Activated T-cell treated with anti-CD3 and anti-CD28 coated beads, Interleukin-2, amount 50 U/mL, for 1 hour (primary cell): Measurements from ENCODE around the gene FASTKD2.

ENCODE experiments used
- DNase-seq: peaks from one replicate; pipeline ENCODE4 v3.0.0-alpha.2; 2020

The FASTKD2 gene

DNA sequence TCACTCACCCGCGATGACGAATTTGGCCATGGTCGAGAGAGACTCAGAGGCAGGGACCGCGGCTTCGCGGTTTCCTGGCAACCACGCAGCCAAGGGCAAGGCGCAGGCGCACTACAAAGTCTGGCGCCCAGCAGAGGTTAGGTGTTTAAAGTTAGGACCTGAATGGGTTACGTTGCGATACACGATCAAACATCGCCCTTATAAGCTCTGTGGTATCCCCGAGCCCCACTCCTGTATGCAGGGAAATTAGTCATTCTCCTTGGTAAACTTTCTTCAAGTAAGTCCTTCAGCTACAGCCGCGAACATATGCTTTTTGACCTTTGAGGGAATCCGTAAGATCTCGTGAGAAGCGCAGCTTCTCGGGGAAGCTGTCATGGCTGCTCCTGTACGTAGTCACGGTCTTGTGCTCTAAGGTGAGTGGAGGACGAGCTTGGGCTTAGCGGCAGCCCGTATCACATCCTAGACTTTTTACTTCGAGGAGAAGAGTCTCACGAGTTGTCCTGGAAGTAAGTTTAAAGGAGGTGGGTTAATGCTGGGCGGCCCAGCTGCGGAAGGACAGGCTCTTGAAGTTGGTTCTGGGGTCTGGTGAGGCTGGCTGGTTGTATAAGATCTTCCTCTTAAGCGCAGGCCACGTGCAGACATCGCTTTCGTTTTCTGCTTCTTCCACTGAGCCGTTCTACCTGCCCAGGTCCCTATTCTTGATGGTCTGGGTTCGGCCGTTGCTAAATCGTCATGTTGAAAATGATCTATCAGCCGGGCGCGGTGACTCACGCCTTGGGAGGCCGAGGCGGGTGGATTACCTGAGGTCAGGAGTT, at the start of gene FASTKD2, which contains the start of gene MDH1B:
TSS of gene FASTKD2 (plus strand) at position 365 of the 815 bp plus-strand sequence. CDS start 1,088 bp downstream, outside the sequence.
TSS of gene MDH1B (minus strand) at position 87 of the 815 bp plus-strand sequence. CDS start at position 30, 57 bp downstream.
- DNase-seq = peak; percentile 81

GRCh38 chr2:206716623-206717022, 48.8 kb upstream of the FASTKD2 start:
- DNase-seq = no peak

GRCh38 chr2:206718296-206718695, 47.1 kb upstream of the FASTKD2 start, which contains the start of gene DYTN:
TSS of gene DYTN (minus strand) at chr2:206718396. CDS start at chr2:206718279, 117 bp downstream.
- DNase-seq = no peak

DNA sequence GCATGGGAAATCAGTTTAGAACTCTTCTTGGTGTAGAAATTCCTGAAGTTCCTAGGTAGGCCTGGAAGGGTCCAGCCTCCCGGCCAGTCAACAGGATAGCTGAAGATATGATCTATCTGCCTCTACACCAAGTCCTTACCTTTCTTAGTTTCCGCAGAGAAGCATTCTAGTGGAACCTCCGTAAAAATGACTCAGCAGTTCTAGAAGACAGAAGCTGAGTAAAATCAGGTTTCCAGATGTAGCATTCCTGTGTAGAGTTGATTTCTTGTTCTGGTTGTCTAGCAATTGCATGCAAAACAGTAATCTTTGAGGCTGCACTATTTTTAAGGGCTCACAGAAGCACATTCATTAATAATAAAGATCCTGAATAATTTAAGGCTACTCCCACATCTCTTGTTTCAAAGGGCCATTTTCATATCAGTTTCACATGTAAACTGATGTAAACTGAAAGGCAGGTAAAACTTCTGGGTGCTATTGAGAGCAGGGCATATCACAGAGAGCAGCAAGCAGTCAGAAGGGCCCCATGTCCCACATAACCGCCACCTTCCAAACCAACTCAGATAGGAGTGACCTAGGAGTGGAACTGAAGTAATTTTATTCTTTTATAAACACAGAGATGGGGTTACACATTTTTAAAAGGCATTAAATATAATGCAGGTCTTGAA, 44.0 kb upstream of the FASTKD2 start:
- no peak for DNase-seq

DNA sequence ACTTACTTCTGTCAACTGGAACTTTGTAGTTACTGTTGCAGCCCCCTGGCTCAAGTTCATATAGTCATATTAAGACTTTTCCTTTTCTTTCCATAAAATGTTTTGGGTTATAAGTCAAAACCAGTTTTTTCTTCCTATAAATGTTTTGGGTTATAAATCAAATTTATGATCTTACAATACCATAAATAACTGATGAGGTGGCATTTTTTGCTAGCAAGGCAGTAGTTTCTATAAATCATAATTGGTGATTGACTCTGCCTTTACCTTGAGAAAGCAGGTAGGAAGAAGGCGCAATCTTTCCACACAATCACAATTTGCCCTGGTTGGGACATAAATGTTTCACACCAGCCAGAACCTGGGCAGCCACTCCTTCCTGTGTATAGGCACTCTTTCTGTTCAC, 42.1 kb upstream of the FASTKD2 start:
- no peak for DNase-seq

GRCh38 chr2:206727287-206727686, 38.1 kb upstream of the FASTKD2 start:
- DNase-seq = no peak

DNA sequence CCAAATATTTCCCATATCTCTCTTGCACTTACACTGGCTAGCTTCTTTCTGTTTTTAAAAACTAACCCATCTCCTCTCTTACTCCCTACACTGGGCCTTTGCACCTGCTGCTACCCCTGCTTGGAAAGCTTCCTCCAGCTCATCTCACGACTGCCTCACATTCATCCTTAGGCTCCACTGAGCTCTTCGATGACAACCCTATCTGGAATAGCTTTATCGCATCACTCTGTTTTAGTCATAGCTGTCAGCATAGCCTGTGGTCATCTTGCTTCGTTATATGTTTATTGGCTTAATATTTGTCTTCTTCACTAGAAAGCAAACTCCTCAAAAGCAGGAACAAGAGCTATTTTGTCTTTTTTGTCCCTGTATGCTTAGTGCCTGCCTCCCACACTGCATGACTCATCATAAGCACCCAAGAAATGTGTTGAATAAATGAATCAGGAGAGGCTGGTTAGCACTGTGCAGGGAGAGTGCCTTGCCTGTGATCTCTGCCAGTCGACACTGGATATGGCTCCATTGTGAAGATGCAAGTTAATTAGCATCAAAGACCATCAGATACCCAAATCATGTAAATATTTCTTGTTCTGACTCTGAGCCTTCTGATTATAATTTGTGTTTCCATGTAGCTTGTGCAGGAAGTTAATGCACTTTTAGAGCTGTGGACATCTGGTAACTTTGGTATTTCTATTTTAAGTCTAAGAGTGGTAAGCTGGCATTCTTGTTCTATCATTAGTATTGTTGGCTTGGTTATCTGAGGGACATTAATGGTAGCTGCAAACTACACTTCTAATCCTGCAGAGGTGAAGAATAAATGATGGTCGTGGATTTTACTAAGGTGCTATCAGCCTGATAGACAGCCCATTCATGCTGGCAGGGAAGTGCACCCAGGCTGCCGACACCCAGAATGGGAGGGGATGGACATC, 36.9 kb upstream of the FASTKD2 start:
- no peak for DNase-seq

GRCh38 chr2:206733341-206733740, 32.1 kb upstream of the FASTKD2 start:
- no peak for DNase-seq

GRCh38 chr2:206736935-206737334, 28.5 kb upstream of the FASTKD2 start:
- DNase-seq = no peak

- DNase-seq = no peak
Measured at GRCh38 chr2:206739271-206739670, 26.1 kb upstream of the FASTKD2 start.

DNA sequence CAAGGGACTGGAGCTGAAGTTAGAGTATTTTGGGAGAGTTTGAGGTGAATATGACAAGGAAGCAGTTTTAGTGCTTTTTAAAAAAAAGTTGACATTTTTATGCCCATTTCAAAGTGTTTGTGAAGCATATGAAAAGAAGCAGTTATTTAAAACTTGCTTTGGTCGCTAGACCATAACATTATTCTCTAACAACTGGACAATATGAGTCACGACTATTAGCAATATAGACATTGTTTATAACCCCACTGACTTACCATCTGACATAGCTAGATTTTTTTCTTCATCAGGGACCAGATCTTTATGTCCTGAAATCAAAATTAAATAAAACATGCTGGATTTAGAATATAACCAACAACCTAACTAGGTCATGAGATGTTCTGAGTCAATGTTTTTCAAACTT, 24.6 kb upstream of the FASTKD2 start:
- no peak for DNase-seq

DNA sequence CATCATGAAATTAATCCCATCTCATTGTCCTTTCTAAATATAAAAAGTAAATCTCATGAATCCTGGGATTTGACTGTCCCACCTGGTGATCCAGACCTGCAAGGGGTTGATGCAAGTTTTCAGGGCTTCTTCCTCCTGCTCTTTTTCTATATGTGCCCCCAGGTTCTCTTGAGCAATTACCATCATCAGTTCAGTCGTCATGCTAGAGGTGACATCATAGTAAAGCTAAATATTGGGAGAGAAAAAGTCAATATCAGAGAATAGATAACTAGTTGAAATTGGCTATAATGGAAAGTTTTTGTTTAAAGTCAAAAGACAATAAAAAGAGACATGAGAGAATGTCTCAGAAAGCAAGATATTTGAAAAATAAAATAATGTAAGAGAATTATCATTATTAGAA, 8.6 kb upstream of the FASTKD2 start:
- no peak for DNase-seq

GRCh38 chr2:206764673-206765241, 649 bp upstream of the FASTKD2 start:
- DNase-seq = no peak

- no peak for DNase-seq
Measured at GRCh38 chr2:206766057-206766930, 888 bp downstream of the FASTKD2 start.

DNA sequence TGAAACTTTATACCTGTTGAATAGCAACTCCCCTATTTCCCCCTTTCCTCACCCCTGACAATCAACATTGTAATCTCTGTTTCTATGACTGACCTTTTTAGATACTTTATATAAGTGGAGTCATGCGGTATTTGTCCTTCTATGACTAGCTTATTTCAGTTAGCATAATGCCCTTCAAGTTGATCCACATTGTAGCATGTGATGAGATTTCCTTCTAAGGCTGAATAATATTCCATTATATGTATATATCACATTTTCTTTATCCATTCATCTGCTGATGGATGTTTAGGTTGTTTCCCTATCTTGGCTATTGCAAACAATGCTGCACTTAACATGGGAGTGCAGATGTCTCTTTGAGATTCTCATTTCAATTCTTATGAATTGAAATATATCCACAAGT, 9.5 kb downstream of the FASTKD2 start:
- no peak for DNase-seq

DNA sequence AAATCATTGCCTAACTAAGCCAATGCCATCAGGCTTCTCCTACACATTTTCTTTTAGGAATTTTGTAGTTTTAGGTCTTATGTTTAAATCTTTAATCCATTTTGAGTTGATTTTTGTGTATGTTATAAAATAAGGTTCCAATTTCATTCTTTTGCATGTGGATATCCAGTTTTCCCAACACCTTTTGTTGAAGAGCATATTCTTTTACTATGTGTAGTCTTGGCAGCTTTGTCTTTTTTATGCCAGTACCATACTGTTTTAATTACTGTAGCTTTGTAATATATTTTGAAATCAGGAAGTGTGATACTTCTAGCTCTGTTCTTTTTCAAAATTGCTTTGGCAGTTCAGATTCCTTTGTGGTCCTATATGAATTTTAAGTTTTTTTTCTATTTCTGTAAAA, 11.0 kb downstream of the FASTKD2 start:
- DNase-seq = no peak

DNA sequence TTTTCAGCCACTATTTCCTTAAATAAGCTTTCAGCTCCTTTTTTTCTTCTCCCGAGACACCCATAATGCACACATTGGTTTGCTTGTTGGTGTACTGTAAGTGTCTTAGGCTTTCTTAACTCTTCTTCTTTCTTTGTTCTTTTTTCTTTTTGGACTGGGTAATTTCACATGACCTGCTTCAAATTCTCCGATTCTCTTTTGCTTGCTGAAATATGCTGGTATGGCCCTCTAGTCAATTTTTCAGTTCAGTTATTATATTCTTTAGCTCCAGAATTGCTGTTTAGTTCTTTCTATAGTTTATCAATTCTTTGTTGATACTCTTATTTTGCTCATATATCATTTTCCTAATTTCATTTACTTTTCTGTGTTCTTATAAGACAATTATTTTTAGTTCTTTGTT, 15.3 kb downstream of the FASTKD2 start:
- DNase-seq = no peak

DNA sequence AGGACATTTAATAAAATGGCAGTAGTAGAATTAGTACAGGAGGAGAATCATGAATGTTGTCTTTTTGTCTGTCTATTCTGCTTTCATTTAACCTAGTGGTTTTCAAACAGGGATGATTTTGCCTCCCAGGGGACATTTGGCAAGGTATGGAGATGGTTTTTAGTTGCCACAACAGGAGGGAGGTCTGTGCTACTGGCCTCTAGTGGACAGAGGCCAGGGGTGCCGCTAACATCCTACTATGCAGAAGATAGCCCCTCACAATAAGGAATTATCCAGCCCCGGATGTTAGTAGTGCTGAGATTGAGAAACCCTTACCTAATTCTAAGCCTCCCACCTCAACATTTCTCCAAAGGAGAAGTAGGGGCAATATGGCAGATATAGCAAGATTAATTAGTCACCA, 18.3 kb downstream of the FASTKD2 start:
- DNase-seq = no peak

DNA sequence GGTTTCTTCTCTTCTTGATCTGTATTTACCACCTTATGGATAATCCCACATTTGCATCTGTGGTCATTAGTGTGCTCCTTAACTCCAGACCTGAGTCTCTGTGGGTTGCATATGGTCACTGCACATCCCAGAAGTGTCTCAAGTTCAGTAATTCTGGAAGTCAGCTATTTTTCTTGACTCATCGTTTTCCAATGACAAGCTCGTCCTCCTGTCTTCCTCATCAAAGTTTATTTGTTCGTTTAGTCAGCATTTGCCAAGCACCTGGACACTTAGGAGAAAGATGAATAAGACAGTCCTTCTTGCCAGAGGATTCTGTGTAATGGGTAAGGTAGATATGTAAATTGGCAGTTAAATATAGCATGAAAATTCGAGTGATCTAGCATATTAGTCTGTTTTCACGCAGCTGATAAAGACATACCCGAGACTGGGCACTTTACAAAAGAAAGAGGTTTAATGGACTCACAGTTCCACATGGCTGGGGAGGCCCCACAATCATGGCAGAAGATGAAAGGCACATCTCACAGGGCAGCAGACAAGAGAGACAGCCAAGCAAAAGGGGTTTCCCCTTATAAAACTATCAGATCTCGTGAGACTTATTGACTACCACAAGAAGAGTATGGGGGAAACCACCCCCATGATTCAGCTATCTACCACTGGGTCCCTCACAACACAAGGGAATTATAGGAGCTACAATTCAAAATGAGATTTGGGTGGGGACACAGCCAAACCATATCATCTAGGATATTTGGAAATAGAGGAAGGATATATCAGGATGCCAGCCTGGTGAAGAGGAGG, 19.4 kb downstream of the FASTKD2 start:
- no peak for DNase-seq

DNA sequence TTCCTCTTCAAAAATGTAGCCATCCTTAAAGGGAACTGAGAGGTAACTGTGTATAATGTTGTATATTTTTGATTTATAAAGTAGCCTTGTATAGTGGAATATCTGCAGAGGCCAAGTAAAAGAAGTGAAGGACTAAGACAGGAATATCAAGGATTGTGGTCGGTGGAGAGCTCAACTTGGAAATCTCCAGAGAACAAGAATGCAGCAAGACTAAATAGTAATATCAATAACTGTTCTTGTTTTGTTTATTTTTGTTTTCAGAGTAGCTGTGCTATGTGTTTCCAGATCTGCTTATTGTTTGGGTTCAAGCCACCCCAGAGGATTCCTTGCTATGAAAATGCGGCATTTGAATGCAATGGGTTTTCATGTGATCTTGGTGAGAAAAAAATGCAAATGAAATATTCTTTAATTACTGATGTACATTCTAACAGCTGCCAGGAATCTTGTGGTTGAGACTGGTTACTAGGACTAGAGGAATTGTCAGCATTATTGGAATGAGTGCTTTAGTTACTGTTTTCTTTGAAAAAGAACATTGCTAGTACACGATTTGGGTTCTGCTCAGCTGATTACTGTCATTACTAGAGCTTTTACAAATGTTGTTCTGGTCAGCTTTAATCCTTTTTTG, 25.0 kb downstream of the FASTKD2 start:
- DNase-seq = no peak
